ENCODE data around the gene KCNIP1.

The KCNIP1 gene

DNA sequence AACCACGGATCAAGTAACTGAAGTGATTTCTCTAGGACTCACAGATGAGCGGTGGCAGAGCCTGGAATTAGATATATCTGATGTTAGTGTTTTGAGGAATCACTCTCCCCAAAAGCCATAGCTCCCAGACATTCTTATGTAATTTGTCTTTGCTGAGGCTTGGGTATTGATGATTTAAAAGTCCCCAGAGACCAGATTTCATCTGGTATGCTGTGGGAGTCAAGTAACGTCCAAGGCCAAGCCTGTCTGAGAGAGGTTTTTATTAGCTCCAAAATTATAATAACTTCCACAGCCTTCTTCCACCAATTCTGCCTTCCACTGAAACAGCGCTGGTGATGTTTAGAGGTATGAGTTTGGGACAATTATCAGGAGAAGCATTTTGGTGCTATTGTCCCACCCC is 21.3 kb upstream of the KCNIP1 start:
- intact Hi-C loops (cut with DNase I) = no loop called here

DNA sequence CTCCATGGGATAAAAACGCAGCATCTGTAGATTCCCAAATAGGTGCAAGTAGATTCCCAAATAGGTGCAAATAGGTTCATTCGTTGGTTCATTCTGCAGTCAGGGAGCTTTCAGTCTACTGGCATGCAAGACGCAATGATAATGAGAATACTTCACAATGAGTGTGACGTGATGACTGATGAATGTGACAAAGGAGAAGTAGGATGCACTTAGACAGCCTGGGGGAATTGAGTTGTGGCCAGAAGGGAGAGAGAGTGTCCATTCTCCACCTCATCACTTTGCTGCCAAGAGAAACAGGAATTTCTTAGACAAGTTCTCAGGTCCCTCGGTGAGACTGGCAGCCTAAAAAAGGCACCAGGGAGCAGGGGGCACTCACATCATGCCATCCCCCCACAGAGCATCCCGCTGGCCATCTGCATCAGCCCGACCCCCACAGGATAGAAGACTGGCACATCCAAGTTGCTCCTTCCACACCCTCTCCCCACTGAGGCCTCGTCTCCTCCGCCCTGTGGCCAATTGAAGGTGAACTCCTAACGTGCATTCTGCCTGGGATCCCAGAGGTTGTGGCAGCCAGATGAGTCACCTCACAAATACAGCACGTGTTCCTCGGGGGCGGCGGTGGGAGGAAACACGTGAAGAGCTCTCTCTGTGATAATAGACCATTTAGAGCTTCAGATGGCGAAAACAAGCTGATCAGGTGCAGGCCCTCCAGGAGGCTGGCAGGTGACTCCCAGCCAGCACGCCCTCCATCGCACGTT is 19.9 kb upstream of the KCNIP1 start:
- intact Hi-C loops (cut with DNase I) = no loop called here
- peak in 1 of 10 donors; percentile 48 for DNase-seq

More for the DNA sequence above, 21.3 kb upstream of the KCNIP1 start:
- no peak for DNase-seq

DNA sequence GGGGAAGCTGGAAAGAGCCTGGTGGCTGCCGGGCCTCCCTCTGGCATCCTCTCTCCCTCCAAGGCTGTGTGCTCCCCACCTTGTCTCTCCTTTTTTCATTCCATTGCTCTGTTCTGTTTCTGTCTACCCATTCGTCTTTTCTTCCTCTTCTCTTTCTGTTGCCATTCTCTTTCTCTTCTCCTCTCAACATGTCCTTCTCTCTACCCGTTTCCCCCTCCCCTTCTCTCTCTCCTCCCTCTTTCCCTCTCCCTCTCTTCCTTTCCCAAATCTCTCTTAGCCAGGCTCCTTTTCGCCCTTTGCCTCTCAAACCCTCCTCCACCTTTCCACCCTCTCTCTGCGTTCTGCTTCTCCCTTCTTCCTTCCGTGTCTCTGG is 19.4 kb upstream of the KCNIP1 start:
- DNase-seq = no peak
- intact Hi-C loops (cut with DNase I) = no loop called here

DNA sequence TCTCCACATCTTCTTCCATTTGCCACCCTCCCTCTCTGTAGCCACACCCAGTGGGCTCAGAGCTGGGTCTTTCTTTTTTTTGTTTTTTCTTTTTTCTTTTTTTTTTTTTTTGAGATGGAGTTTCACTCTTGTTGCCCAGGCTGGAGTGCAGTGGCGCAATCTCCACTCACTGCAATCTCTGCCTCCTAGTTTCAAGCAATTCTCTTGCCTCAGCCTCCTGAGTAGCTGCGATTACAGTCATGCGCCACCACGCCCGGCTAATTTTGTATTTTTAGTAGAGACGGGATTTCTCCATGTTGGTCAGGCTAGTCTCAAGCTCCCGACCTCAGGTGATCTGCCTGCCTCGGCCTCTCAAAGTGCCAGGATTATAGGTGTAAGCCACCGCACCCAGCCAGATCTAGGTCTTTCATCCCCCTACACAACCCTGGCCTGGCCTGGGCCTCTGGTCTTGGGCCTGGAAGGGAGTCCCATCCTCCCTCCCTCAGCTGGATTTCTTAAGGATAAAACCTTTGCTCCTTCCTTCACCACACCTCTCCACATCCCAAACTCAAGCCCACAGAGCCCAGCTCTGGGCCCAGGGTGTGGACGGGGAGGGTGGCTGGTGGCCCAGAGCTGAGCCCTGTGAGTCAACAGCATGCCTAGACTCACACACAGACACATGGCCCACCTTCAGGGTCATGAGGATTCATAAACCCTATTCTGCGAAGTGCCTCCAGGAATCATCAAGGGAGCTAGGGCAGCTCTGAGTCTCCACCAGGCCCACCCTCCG is 18.8 kb upstream of the KCNIP1 start:
- peak in 1 of 10 donors; percentile 77 for DNase-seq
- intact Hi-C loops (cut with DNase I) = no loop called here

DNA sequence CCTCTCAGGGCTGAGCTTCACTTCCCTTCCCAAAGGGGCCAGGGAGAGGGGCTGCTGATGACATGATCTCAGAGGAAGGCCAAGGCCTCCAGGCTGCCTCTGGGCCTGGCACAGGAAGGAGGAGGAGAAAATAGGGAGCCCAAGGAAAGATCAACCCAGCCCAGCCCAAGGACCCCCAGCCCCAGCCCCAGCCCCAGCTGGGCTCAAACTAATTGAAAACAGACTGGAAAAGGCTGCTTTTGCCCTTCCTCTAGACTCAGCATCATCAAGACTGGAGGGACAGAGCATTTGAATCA is 18.3 kb upstream of the KCNIP1 start:
- intact Hi-C loops (cut with DNase I) = no loop called here
- DNase-seq = peak in 1 of 10 donors; percentile 67

DNA sequence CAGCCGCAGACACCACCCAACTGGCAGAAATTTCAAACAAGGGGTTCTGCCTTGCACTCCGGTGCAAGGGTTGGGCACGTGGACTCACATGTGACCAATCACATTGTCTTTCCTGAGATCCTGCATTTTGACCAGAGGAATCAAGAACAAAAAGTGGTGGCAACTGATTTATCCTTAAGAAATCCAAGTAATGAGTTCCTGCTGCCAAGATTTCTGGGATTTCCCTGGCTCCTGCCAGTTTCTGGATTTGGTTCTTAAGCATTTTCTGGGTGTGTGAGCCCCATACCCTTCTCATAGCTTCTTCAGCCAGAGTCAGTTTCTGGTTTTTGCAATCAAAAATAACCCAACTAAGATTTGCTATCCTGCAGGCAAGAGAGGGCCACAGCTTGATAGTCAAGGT is 17.4 kb upstream of the KCNIP1 start:
- intact Hi-C loops (cut with DNase I) = no loop called here
- no peak for DNase-seq

DNA sequence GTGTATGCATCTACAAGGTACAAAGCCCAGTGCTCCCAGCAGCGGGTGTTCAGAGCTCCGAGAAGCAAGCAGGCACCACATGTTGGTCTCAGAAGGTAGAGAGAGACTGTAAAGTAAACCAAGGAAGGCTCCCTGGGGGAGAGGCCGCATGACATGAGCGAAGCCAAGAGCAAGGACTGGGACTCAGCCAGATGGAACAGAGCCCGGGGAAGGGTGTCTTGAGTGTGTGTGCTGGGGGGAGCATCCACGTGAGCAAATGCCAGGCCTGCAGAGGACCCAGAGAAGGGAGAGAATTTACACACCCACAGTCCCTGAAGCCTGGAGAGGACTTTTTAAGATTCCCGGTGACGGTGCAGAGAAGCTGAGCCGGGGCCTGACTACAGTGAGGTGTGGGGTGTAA is 15.2 kb upstream of the KCNIP1 start:
- intact Hi-C loops (cut with DNase I) = no loop called here
- no peak for DNase-seq

DNA sequence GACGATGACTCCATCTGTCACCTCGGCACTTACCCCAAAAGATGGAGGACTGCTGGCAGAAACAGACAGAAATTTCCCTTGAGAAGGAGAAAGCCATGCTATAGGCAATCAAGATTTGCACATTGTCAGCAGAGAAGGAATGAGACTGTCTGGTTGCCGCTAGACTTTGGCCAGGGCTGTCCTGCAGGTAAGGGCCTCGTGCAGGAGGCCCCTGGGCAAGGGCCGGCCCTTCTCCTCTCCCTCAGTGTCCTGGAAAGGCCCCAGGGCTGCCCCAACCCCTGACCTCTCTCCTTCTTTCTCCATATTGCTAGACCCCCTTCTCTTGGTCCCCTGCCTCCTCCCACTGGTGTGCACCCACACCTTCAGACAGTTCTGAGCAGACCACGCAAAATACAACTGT is 14.6 kb upstream of the KCNIP1 start:
- DNase-seq = peak in 1 of 10 donors; percentile 57
- intact Hi-C loops (cut with DNase I) = no loop called here

DNA sequence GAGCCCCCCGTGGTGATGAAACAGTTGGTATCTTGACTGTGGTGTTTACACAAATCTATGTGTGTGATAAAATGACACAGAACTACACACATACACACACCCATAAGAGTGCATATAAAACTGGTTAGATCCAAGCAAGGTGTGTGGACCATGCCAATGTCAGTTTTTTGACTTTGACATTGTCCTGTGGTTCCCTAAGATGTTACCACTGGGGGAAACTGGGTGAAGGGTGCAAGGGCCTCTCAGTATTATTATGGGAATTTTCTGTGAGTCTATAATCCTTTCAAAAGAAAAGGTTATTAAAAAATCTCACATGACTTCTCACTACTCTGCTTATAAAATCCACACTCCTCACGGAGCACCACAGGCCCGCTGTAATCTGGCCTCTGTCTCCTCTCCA is 13.4 kb upstream of the KCNIP1 start:
- intact Hi-C loops (cut with DNase I) = no loop called here
- no peak for DNase-seq

DNA sequence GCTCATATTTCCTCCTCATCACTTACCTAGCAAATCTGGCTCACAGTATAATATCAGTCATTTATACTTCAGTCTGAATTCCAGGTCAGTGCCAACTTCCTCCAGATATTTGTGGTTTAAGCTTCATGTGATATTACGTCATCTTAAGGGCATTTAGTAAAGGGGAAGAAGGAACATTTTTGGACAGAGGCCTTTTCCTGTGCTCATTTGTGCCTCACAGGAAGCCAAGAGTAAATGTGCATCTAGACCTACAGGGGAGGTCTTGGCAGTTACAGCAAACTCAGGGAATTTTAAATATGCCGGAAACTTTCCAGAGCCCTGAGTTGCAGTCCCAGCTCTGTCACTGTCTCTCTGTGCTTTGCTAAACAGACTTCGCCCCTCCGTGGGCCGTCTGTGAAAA is 12.3 kb upstream of the KCNIP1 start:
- intact Hi-C loops (cut with DNase I) = no loop called here
- DNase-seq = no peak

DNA sequence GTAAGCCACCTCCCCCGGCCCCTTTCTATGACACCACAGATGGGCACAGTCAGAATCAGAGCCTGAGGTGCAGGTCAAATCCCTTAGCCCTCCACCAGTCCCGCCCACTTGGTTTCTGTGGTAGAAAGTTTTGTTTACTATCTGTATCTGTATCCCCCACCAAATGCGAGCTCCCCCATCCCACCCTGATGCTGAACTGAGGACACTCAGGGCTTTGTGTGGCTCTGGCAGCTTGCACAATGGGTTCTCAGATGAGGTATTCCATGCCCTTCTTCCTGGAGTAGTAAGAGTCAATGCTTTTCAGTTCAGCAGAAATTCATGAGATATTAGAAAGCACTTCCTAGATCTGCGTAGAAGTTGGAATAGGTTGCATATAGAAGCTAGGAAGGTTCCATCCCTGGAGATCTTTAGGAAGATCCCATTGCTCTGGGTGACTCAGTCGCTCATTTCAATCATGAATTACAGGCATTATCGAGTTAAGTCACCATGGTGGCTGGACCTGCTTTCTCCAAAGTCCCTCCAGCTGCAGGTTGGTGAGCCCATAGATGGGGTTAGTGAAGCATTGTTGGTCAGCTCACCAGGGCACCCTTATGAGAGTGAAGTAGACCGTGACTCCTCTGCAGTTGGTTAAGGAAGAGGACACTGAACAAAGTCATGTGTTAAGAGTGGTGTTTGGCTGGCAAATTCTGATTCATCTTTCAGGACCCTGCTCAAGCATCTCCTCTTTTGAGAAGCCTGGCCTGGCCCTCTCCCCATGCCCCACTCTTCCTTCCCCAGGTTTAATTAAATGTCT is 10.6 kb upstream of the KCNIP1 start:
- intact Hi-C loops (cut with DNase I) = no loop called here

DNA sequence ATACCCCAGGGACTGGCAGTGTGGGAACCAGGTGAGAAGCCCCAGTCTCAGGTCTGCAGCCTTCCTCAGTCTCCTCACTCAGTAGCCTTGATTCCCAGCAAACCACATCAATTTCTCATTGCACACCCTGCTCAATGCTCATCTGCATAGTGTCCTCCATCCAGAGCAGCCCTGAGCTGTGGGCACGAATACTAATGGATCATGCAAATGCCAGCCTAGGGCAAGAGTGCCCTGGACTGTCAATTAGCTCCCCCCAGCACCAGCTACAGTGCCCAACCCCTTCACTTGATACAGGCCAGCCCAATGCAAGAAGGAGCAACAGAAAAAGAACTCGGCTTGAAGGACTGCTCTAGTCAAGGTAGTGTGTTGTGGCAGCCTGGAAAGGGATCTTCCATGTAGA is 9.8 kb upstream of the KCNIP1 start:
- intact Hi-C loops (cut with DNase I) = no loop called here
- DNase-seq = peak in 1 of 10 donors; percentile 79

More for the DNA sequence above, 10.6 kb upstream of the KCNIP1 start:
- DNase-seq = peak in 2 of 10 donors; percentile 26 to 83

DNA sequence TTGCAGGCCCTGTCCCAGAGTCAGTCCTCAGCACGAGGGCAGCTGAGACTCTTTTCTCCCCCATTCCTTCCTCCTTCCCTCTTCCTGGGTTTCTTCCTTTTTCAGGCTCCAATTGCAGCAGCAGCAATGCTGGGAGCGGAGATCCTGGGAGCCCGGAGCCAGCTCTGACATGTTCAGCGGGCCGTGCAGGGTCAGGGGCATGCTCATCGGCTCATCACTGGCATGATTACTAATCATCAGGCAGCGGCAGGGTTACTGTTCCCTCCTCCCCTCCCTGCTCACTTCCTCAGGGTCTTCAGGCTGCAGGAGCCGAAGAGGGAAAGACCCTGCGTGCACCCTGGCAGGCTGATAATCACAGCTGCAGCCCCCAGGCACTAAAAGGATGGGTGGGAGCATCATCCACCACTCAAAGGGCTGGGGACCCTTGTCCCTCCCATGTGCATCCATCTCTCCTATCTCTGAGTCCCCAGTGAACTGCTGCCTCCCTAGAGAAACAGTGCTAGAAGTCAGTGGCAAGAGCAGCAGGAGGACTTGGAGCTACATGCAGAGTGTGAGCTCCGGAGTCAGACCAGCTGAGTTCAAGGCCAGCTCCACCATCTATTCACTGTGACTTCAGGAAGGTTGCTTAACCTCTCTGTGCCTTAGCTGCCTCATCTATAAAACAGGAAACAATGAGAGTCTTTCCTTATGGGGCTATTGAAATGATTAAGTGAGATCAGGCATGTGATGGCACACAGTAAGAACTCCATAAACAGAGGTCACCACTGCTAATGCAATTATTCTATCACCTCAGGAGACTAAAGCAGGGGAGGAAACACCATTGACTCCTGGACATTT is 7.8 kb upstream of the KCNIP1 start:
- intact Hi-C loops (cut with DNase I) = no loop called here

DNA sequence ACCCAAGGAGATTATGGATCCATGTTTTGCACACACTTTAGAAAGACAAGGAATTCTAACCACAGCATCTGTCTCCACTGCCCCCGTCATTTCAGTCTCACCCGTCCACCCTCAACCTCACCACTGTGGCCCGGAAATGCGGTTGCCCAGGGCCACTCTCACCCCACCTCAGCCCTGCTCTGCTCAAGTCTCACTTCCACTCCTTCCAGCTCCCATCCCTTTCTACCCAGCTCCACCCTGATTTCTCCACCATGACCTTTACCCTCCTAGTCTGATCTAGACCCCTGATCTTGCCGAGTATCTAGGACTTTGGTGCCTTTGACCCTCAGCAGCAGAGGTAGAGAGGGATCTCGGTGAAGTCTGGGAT is 7.2 kb upstream of the KCNIP1 start:
- DNase-seq = peak in 1 of 10 donors; percentile 56
- intact Hi-C loops (cut with DNase I) = no loop called here

More for the DNA sequence above, 7.8 kb upstream of the KCNIP1 start:
- no peak for DNase-seq

DNA sequence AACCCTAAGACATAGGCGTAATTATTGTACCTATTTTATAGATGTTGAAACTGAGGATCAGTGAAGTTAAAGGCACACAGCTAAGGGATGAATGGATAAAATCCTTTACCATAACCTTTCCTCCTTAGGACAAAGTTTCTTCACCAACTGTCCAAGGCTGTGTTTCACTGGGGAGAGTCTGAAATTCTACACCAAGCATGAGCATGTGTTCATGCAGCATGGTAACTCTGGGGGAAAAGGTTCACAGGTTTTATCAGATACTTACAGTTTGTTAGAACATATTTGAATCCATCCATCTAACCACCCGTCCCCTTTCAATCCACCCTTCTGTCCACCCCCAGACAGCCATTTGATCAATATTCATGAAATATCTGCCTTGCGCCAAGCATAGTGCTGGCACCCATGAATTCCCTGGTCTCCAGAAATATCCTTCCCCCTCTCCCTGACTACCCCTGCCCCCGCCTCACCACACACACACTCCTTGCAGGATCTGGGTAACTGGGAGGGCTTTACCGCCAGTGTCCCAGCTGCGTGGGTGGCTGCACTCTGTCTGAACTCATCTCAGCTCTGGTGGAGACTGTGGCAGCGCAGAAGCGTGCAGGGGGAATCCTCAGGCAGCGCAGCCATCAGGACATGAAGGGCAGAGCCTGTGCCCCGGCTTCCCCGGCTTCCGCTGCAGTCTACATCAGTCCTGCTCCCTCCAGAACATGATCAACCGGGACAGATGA is 6.3 kb upstream of the KCNIP1 start:
- intact Hi-C loops (cut with DNase I) = no loop called here
- DNase-seq = peak in 3 of 10 donors; percentile 38 to 85 (median 84)

DNA sequence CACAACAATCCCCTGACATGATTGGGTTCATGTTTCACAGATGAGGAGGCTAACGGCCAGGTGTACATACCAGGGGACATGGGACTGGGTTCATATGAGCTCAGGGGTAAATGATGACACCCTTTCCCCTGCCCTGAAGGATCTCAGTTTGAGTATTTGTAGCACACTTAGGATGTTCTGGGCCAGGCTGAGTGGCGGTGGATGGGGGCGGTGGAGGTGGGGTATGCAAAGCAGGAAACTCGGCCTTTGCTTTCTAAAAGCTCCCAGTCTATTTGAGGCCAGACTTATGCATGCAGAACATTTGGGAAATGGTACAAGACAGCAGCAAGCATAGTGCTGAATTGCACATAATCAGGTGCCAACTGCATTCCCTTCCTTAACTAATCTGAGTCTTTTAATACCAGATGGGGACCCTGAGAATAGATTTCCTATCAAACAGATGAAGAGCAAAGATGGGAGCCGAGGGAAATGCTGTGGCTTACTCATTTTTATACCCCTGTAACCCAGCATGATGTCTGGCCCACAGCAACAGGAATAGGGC is 4.9 kb upstream of the KCNIP1 start:
- intact Hi-C loops (cut with DNase I) = no loop called here
- DNase-seq = no peak

DNA sequence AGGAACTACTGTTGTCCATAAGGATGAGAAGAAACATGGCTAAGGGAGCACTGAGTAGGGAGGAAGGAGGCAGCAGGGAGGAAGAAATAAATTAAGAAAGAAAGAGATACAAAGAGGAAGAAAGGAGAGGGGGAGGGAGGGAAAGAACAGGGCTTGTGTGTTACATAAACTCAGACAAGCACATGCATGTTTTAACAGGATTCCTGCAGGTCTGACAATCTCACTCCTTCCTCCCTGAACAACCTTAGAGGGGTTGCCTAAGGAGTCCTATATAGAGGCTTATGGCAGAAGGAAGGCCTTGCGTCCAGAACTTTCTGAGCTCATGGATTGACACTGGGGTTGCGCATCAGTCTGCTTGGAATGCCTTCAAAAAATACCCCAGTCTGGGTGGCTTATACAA is 4.2 kb upstream of the KCNIP1 start:
- no peak for DNase-seq
- intact Hi-C loops (cut with DNase I) = no loop called here

DNA sequence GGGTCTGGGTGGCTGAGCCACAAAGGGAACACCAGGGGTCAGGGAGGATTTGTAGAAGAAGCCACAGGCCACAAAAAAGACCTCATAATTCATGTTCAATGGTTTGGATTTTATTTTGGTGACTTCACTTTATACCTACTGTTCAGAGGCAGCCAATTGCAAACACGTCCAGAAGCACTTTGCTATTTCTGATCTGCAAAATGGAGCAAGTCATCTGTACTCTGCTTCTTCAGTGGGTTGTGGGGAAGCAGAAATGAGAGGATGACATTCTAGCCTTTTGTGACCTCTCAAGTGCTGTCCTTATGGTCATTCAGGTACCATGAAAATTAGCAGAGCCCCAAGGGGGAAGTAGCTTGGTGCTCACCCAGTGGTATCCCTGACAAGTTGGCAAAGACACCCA is 2.5 kb upstream of the KCNIP1 start:
- intact Hi-C loops (cut with DNase I) = no loop called here
- no peak for DNase-seq

DNA sequence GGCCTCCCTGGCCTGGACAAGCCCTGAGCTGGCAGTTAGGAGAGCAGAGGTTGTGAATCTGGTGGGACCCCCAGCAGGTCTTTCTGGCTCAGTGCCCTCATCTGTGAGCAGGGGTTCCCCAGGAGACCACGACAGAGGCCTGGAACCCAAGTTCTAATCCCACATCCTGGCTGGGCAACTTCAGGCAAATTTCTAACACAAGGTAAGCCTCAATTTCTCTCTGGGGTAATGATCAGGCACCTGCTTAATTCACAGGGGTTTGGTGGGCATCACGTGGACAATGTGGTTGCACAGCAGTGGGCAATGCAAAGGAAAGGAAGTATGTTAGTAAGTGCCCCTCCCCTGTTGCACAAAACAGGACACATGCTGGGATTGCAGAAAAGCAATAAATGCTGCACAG is 1.9 kb upstream of the KCNIP1 start:
- DNase-seq = no peak
- intact Hi-C loops (cut with DNase I) = no loop called here
